MCF 10A (cell line): Measurements from ENCODE around the gene PPP2R2B. TPM values are rescaled to one million over a fixed set of nuclear protein-coding genes. Genes with fewer than 3 reads are reported as not detected.

Experiments used
- BruUV-seq: library from RNA; stranded (reverse); fragments of 400-500 nt; replicated peaks from 2 replicates; lab custom pipeline; 2021; lab: Mats Ljungman, UMichigan
- CTCF ChIA-PET: fragments of 300-600 bp; sonication (Branson Sonifier 250); formaldehyde crosslinking; extraction: SDS; loops from one replicate; lab custom pipeline; 2021; ENCODE audit warnings: antibody characterized with exemption, inconsistent platforms; lab: Yijun Ruan, JAX
- POLR2A ChIA-PET: fragments of 300-600, 350-650 bp; sonication (Branson Sonifier 250); formaldehyde crosslinking; extraction: SDS; loops from one replicate; lab custom pipeline; 2020; ENCODE audit warnings: antibody characterized with exemption, inconsistent platforms; lab: Yijun Ruan, JAX
- DNase-seq: peaks from one replicate; pipeline ENCODE4 v3.0.0-alpha.2; 2018; ENCODE audit not compliant: unreplicated experiment
- H3K27ac Mint-ChIP-seq: one replicate; pipeline ENCODE4 v1.8.0; 2022; ENCODE audit warnings: mild to moderate bottlenecking, low read depth, mixed read lengths; ENCODE audit not compliant: unreplicated experiment
- H3K27me3 Mint-ChIP-seq: one replicate; pipeline ENCODE4 v1.8.0; 2022; ENCODE audit warnings: mixed read lengths; ENCODE audit not compliant: insufficient read depth, unreplicated experiment
- H3K36me3 Mint-ChIP-seq: one replicate; pipeline ENCODE4 v1.8.0; 2022; ENCODE audit warnings: mild to moderate bottlenecking, moderate library complexity, mixed read lengths; ENCODE audit not compliant: insufficient read depth, unreplicated experiment
- H3K4me1 Mint-ChIP-seq: one replicate; pipeline ENCODE4 v1.8.0; 2022; ENCODE audit warnings: mixed read lengths; ENCODE audit not compliant: insufficient read depth, unreplicated experiment
- H3K4me3 Mint-ChIP-seq: one replicate; pipeline ENCODE4 v1.8.0; 2022; ENCODE audit warnings: mild to moderate bottlenecking, moderate library complexity, mixed read lengths; ENCODE audit not compliant: unreplicated experiment
- H3K9me3 Mint-ChIP-seq: one replicate; pipeline ENCODE4 v1.8.0; 2022; ENCODE audit warnings: mixed read lengths; ENCODE audit not compliant: unreplicated experiment
- CTCF ChIP-seq: fragments of 200-600 bp; IDR thresholded peaks from one replicate; pipeline ENCODE4 v1.8.0; 2022; ENCODE audit warnings: antibody characterized with exemption, mild to moderate bottlenecking; ENCODE audit not compliant: unreplicated experiment
- intact Hi-C: fragments of 100-400 bp; cut with micrococcal nuclease; formaldehyde crosslinking; loops from 2 replicates; pipeline ENCODE4 v1.14.1; 2022
- total RNA-seq: library from RNA; stranded (reverse); gene quantifications from 2 replicates; pipeline ENCODE4 v1.2.3, GENCODE V29; 2022

PPP2R2B gene
- total RNA-seq, 1 experiment from 2014 or later: 0.54 TPM

GRCh38 chr5:146643776-146644175 lies 234.8 kb downstream of the PPP2R2B start:
- Mint-ChIP-seq H3K4me3 (no peak overlapping the region), H3K36me3 (no peaks in the 10 kb centered on the region), H3K9me3 (no peaks in the 10 kb centered on the region), H3K27me3 (peaks cover 12% of the 10 kb centered on the region), H3K4me1 (no peaks in the 10 kb centered on the region), H3K27ac (no peak overlapping the region)
- no peak for TF ChIP-seq CTCF
- POLR2A ChIA-PET: no interaction called here
- BruUV-seq: no TSS peak
- no peak for DNase-seq
- CTCF ChIA-PET: no interaction called here
- intact Hi-C loops: no loop called here

GRCh38 chr5:146642410-146642809 lies 236.1 kb downstream of the PPP2R2B start:
- no peaks in the 10 kb centered on the region for H3K9me3 Mint-ChIP-seq
- no peaks in the 10 kb centered on the region for H3K4me1 Mint-ChIP-seq
- BruUV-seq: no TSS peak
- ChIA-PET CTCF (interaction anchor here (1.5 kb wide), 1 partner anchor 25 kb away, joined by 5 read pairs; no protein-coding TSS in a partner anchor), POLR2A (interaction anchor here (0.7 kb wide), 1 partner anchor 323 kb away, joined by 3 read pairs; no protein-coding TSS in a partner anchor)
- no peak overlapping the region for H3K27ac Mint-ChIP-seq
- peaks cover 24% of the 10 kb centered on the region for H3K27me3 Mint-ChIP-seq
- H3K4me3 Mint-ChIP-seq: no peak overlapping the region
- no peak for TF ChIP-seq CTCF
- H3K36me3 Mint-ChIP-seq: no peaks in the 10 kb centered on the region
- intact Hi-C loops: no loop called here
- DNase-seq: no peak

GRCh38 chr5:146641941-146642340 lies 236.6 kb downstream of the PPP2R2B start:
- no peak overlapping the region for H3K27ac Mint-ChIP-seq
- H3K4me1 Mint-ChIP-seq: no peaks in the 10 kb centered on the region
- intact Hi-C loops: no loop called here
- no TSS peak for BruUV-seq
- no peaks in the 10 kb centered on the region for H3K9me3 Mint-ChIP-seq
- DNase-seq: no peak
- no peak for TF ChIP-seq CTCF
- H3K36me3 Mint-ChIP-seq: no peaks in the 10 kb centered on the region
- H3K4me3 Mint-ChIP-seq: no peak overlapping the region
- POLR2A ChIA-PET: no interaction called here
- H3K27me3 Mint-ChIP-seq: peaks cover 29% of the 10 kb centered on the region
- CTCF ChIA-PET: interaction anchor here (1.5 kb wide), 1 partner anchor 25 kb away, joined by 5 read pairs; no protein-coding TSS in a partner anchor

GRCh38 chr5:146640285-146640896 lies 238.2 kb downstream of the PPP2R2B start:
- ChIA-PET CTCF (interaction anchor here (0.8 to 1.3 kb wide), 4 partner anchors 19 to 325 kb away, joined by 3 to 5 read pairs (median 4); no protein-coding TSS in a partner anchor), POLR2A (no interaction called here)
- no peaks in the 10 kb centered on the region for H3K4me1 Mint-ChIP-seq
- no peak for TF ChIP-seq CTCF
- H3K27ac Mint-ChIP-seq: no peak overlapping the region
- H3K27me3 Mint-ChIP-seq: peaks cover 45% of the 10 kb centered on the region
- intact Hi-C loops: no loop called here
- H3K36me3 Mint-ChIP-seq: no peaks in the 10 kb centered on the region
- DNase-seq: no peak
- H3K9me3 Mint-ChIP-seq: no peaks in the 10 kb centered on the region
- BruUV-seq: no TSS peak
- no peak overlapping the region for H3K4me3 Mint-ChIP-seq
